GM19035 (cell line): Measurements from ENCODE around the gene GOLPH3L.
"Not testable (repeated sequence)": the region's sequence is repeated elsewhere in the genome, so short reads cannot be mapped to it uniquely, and the experiment has no call there.

Source experiments
- ATAC-seq: cut with Tn5 transposase; IDR thresholded peaks from one replicate; pipeline ENCODE4 v1.9.1; 2021; ENCODE audit not compliant: unreplicated experiment

GOLPH3L gene

DNA sequence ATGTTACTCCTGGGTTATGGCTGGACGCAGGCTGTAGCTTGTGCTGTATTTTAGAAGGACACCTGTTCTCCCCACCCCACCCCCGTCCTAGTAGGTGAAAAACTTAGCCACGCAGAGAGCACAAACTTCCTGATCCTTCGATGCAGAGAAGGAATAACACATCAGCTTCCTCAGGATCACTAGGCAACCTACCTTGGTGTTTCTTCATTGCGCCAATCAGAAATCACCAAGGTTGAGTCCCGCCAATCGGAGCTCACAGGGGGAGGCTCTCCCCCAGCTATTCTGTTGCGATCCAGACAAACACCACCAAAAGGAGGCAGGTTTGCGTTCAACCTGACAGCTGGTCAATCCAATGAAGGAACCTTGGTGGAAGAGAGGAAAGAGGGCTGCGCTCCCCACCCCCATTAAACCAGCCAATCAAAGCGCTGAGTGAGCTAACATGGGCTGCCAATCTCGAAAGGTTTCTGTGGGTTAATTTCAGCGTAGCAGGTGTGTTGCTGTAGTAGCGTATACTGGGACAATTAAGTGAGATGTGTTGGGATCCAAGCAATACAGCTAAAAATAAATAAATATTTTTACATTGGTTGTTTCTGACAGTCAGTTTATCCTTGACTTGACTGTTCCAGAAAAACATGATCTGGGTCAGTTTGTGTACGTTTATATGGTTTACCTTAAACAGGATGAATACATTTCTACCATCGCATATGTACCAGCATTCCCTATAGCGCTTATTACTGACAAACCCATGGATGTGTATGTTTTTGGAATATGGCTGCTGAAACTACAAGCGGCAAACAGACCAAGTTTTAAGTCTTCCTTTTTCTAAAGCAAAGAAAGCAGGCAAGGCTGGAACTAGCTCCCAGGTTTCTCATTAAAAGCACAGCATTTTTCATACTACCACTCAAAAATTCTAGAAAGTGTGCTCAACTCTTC lies at the start of gene GOLPH3L:
TSS of gene GOLPH3L (minus strand) at position 160 of the 933 bp plus-strand sequence. CDS start 2,316 bp downstream, outside the sequence.
- peak; percentile 98 for ATAC-seq

DNA sequence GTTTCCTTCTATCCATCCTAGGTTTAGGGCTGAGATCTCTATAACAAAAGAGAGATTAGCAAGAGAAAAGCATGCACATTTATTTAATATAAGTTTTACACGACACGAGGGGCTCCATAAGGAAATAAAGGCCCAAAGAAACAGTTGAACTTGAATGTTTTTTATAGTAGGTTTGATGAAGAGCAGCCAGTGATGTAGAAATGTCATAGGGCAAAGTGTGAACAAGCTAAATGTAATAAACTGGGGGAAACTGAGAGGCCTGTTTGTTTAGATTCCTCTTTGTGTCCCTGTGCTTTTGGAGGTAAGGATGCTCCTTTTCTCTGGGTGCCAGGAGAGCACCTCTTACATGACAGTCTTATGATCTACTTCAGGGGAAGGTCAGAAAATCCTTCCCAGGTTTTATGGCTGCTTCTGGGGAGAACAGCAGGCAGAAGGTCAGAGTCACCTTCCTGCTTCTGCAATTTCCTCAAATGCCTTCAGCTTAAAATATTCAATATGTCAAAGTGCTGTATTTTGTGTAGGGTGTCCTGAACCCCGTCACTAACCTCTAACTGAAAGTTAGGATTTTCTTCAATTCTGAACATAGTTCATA lies 33.3 kb upstream of the GOLPH3L start:
- no peak for ATAC-seq

DNA sequence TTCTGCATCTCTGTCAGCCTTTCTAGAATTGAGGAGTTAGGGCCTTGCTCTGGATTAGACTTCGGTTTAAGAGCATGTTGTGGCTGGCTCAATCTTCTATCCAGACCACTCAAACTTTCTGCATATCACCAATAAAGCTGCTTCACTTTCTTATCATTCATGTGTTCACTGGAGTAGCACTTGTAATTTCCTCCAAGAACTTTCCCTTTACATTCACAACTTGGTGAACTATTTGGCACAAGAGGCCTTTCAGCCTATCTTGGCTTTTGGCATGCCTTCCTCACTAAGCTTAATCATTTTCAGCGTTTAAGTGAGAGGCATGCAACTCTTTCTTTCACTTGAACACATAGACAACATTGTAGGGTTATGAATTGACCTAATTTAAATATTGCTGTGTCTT lies 27.4 kb upstream of the GOLPH3L start:
- ATAC-seq: no peak

DNA sequence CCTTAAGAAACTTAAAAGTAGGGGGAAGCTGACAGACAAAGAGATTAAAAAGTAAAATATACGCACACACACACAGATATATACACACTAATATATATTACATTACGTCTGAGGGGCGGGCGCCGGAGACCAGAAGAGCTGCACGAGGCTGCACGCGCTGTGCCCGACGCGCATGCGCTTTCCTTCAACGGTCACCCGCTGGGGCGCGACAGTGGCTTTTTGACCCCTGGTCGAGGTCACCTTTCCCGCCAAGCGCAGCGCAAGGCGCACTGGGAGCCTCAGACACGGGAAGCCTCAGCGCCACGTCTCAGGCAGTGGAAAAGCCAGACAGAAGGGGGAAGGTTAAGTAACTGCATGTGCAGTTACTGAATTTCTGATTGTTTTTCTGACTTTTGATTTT lies 23.7 kb upstream of the GOLPH3L start, which contains the start of gene HORMAD1:
TSS of gene HORMAD1 (minus strand) at position 193 of the 400 bp plus-strand sequence. CDS start 1,390 bp downstream, outside the sequence.
- no peak for ATAC-seq

DNA sequence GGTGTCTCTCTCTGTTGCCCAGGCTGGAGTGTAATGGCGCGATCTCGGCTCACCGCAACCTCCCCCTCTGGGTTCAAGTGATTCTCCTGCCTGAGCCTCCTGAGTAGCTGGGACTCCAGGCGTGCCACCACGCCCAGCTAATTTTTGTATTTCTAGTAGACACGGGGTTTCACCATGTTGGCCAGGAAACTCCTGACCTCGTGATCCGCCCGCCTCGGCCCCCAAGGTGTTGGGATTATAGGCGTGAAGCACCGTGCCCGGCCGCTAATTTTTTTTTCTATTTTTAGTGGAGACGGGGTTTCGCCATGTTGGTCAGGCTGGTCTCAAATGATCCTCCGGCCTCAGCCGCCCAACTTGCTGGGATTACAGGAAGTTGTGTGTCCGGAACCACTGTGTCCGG lies 23.1 kb upstream of the GOLPH3L start:
- ATAC-seq: no peak

DNA sequence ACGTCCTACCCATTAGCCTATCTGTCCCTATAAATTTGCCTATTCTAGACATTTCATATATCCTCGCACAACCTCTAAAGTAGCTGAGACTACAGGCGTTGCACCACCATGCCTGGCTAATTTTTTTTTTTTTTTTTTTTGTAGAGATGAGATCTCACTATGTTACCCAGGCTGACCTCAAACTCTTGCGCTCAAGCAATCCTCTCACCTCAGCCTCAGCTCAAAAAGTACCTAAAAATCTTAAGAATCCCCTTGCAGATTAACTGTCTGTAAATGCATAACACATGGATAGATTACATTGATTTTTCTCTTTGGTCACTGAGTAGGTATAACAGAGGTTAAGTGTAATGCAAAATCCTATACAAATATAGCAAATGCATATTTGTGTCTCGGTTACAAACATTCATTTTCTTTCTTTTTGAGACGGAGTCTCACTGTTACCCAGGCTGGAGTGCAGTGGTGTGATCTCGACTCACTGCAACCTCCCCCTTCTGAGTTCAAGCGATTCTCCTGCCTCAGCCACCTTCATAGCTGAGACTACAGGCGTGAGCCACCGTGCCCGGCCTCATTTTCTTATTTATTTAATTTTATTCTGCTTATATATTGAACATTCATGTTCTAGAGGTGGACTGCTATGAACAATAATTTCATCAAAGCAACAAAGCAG lies 21.4 kb upstream of the GOLPH3L start:
- ATAC-seq: no peak

DNA sequence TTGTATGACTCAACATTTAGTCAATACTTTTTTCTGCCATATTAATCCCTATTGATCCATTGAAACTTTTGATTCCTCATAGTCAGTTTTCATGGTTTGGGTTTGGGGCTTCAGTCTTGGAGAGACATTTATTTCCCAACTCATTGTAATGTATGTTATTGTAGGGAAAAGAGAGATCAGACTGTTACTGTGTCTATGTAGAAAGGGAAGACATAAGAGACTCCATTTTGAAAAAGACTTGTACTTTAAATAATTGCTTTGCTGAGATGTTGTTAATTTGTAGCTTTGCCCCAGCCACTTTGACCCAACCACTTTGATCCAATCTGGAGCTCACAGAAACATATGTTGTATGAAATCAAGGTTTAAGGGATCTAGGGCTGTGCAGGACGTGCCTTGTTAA lies 12.1 kb upstream of the GOLPH3L start:
- not testable (repeated sequence) for ATAC-seq

DNA sequence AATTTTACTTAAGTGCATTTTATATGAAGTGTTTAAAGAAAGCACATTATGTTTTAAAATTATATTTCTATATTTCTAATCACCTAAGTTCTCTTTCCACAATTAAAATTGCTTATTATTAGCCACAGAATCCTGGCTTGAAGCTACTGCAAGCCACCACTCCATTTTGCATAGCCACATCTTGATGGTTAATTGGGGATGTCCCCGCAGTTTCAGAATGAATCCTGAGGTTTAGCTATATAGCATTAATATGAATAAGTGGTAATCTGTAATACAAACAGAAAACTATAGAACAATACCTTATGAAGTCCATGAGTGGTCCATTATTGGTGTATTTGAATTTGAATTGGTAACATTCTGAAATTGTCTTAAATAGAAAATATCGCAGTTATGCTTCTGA lies 11.6 kb upstream of the GOLPH3L start:
- ATAC-seq: no peak

DNA sequence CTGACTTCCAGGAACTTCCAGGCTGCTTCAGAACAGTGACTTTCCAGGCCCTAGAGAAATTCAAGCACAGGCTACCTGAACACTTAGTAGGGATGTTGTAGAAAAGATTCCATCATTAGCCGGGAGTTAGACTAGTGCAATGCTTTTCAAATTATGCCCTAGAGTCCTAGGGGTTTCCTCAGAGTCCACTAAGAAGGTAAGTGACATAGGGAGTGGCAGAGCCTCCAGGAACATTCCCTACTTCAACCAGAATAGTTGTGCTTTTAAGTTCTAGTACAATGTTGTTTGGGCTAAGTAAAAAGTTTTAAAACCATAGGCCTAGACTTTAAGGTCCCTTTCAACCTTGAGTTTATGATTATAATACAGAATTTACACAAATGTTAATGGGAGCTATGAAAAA lies 9.1 kb upstream of the GOLPH3L start:
- no peak for ATAC-seq

DNA sequence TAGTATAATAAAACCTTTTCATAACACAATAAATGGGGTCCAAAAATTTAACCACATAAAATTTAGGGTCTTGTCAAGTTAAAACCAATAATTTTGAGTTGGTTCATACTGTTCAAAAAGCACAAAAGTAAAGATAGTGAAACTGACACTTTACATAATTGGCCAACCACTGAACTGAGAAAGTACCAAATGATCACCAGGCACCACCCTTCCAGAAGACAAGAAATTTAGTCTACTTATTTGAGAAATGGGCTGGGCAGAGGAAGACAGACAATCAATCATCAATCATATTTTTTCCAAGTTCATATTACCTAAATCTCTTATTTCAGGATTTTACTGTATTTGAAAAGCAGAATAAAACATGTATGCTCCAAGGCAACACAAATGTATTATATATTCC lies 6.5 kb upstream of the GOLPH3L start:
- no peak for ATAC-seq

DNA sequence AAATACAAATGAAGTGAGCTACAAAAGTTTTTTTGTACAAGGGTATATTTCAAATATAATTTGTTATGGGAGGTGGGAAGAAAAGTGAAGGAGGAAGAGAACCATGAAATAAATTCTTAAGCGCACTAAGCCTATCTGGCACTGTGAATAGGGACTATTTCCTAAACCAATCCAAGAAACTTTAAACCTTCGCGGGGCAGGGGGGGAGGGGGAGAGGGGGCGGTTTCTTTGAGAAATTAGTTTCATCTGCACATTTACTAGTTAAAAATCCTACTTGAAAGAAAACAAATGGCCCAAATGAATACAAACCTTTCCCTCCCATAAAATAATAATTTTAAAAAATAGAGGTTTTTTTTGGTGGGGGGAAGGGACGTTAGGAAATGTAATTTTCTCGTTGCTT lies 364 bp downstream of the GOLPH3L start:
- no peak for ATAC-seq

DNA sequence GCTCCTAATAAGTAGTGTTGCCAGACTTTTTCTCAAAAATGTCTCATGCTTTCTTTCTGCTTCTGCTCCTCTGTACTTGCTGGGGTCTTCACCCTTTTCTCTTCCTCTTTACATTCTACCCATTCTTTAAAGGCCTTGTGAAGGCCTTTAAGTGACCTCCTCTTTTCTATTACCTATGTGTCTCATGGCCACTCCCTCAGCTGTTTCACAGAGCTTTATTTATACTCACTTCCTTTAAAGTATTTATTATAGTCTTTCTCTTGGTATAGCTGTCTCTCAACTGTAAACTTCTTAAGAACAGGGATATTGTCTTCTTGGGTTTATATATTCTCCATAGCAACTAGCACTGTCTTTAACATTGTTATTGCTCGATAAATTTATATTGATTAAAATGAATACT lies 792 bp downstream of the GOLPH3L start:
- no peak for ATAC-seq

DNA sequence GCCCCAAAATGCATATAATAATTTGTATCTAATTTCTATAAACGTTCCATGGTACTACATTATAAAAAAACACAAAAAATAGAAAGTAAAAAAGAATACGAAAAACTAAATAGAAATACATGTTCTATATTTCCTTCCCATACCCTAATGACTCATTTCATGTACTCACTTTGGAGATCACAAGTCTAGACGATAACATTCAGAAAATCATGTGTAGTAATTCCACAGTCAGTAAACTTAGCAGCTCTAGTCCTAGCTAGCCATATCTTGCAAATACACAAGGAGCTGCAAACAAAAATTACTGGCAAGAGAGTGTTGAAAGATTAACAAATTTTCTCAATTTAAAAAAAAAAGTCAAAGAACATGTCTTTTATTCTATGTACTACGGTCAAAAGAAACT lies 1.4 kb downstream of the GOLPH3L start:
- no peak for ATAC-seq

DNA sequence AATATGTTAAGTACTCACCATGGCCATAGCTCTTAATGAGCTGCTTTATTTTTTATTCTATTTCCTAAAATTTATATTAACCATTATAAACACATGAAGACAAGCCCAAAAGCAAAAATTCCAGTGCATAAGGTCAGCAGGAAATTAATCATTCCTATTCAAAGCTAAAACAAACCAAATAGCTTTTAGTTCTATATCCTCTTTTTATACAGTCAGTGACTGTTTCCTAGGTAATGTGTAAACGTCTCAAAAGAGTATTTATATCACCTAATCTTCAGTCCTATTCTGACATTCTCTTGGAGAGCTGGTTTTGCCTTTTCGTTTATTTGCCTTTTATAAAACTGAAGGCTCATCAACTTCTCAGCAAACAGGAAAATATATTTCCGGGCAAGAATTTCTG lies 4.2 kb downstream of the GOLPH3L start:
- ATAC-seq: no peak

DNA sequence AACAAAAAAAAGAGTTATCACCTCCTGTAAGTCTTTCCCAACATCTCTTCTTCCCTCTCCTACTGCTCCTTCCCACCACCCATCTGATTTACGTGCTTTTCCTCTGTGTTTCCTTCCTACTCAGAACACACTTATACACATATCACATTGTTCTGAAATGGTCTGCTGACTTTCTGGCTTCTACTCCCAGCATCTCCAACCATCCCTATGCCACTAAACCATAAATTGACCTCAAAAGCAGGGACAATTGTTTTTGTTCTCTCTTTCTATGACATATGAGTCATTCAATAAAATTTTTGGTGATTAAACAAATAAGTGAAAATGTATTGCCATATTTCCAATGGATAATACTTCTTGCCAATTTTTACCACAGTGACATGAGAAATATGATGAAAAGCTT lies 8.2 kb downstream of the GOLPH3L start:
- no peak for ATAC-seq

DNA sequence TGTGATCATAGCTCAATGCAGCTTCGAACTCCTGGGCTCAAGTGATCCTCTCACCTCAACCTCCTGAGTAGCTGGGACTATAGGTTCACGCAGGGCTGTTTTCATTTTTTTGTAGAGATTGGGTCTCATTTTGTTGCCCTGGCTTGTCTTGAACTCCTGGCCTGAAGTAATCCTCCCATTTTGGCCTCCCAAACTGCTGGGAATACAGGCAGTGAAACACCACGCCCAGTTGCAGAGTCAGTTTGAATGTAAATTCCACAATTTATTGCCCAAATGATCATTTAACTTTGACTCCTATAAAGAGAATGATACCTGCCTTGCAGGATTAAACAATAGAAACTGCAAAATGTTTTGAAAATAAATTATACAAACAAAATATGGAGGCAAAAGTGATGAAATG lies 10.7 kb downstream of the GOLPH3L start:
- ATAC-seq: no peak

DNA sequence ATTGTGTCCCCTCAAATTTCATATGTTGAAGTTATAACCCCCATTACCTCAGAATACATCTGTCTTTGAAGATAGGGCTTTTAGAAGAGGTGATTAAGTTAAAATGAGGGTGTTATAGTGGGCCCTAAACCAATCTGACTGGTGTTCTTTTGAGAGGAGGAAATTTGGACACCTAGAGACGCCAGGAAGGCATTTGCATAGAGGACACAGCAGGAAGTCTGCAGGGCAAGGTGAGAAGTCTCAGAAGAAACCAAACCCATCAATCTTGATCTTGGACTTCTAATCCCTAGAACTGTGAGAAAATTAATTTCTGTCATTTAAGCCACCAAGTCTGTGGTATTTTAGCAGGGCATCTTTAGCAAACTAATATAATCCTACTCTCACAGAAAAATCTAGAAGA lies 13.0 kb downstream of the GOLPH3L start:
- ATAC-seq: no peak

DNA sequence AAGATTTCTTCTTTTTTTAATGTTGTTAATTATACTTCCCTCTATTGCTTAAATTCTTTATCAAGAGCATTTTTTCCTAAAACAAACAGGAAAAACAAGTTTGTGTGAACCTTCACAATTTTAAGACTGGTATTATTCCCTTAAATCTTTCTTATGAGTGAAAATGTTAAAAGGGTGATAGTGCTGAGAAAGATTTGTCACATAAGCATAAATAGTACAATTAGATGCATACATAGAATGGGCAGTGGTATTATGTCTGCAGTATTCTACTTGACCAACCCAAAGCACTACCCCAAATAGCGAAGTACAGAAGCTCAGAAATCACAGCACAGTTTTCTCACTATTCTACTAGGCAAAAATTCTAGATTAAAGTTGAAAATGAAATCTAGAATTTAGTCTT lies 18.0 kb downstream of the GOLPH3L start:
- no peak for ATAC-seq

DNA sequence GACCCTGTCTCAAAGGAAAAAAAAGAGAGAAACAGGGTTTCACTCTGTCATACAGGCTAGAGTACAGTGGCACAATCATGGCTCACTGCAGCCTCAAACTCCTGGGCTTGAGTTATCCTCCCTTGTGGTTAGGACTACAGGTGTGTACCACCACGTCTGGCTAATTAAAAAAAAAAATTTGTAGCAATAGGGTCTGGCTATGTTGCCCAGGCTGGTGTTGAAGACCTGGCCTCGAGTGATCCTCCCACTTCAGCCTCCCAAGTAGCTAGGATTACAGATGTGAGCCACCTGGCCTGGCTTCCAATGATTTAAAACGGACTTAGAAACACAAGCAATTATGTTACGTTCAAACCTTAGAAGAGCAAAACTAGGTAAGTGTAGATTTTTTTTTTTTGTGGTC lies 22.1 kb downstream of the GOLPH3L start:
- no peak for ATAC-seq

DNA sequence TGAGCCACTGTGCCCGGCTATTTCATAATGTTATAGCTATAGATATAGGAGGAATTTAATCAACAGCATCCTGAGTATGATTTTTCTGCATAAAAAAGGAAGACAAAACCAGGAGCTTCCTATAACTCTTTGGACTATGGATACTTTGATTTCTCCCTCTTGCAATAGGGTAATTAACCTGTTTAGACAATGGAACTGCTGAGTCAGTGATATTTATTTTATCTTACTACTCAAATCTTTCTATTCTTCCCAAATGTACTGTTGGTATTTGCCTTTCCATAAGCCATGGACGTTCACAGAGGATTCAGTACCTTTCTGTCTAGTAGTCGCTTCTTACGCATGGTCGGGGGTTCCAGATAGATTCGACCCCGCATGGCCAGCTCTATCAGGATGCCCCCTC lies 33.6 kb downstream of the GOLPH3L start:
- ATAC-seq: no peak

DNA sequence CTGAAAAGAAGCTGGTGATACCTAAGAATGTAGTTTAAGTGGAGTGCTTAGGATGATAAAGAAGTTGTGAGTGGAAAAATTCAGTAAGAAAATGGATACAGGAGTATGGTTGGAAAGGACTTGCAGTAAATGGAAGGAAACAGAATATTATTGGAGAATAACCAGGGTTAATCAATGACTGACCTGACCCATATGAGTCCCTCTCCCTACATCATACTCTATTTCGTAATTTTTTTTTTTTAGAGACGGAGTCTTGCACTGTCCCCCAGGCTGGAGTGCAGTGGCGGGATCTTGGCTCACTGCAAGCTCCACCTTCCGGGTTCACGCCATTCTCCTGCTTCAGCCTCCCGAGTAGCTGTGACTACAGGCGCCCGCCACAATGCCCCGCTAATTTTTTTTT lies 34.1 kb downstream of the GOLPH3L start:
- no peak for ATAC-seq

DNA sequence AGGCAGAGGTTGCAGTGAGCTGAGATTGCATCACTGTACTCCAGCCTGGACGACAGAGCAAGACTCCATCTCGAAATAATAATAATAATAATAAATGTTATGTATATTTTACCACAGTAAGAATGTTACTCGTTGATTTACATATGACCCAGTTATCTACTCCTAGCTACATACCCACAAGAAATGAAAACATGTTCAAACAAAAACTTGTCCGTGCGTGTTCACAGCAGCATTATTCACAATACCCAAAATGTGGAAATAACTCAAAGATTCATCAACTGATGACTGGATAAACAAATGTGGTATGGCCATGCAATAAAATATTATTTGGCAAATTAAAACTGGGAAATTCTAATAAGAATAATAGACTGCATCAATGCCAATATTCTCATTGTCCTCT lies 35.8 kb downstream of the GOLPH3L start:
- no peak for ATAC-seq
